ENCODE measurements around the gene CITED2.
"Not testable (repeated sequence)": the region's sequence is repeated elsewhere in the genome, so short reads cannot be mapped to it uniquely, and the experiment has no call there.

Gene CITED2

DNA sequence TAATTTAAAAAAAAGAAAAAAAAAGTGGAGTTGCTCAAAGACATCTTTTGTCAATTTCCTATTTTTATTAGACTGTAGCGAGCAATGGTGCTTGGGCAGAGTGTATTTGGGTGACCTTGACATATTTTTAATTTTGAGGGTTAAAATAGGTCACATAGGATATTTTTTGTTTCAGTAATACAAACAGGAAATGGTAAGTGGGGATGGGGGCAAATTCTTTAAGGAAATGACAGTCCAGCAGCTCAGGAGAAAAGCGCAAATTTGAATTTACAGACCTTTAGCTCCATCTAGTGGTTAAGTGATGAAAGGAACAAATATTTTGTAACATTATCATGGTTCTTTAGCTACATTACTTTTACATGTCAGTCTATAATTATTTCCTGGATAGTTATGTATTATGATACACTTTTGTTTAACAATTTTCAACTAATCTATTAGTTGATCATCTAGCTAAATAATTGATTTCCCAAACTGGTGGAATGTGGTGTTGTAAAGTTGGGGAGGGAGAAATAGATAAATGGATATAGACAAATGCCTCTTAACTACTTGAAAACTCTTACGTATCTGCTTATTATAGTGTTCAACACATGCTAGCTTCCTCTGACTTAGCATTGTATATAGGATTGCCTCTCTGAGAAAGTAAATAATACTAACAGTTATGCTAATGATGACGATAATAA, 10.0 kb downstream of the CITED2 start:
- DNase-seq = no peak

DNA sequence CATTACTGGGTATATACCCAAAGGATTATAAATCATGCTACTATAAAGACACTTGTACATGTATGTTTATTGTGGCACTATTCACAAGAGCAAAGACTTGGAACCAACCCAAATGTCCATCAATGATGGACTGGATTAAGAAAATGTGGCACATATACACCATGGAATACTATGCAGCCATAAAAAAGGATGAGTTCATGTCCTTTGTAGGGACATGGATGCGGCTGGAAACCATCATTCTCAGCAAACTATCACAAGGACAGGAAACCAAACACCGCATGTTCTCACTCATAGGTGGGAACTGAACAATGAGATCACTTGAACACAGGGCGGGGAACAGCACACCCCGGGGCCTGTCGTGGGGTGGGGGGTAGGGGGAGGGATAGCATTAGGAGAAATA, 10.7 kb downstream of the CITED2 start:
- not testable (repeated sequence) for DNase-seq

DNA sequence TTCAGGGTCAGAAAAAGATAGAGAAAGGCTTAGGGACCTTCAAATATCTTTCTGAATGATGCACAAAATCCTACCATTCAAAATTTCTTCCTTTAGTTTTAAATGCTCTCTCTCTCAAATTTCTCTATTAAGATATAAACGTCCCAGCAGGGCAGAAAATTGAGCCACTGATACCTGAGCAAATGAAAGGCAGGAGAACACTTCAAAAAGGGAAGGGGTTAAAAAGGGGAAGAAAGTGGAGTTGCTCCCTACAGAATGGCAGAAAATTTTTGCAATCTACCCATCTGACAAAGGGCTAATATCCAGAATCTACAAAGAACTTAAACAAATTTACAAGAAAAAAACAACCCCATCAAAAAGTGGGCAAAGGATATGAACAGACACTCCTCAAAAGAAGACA, 11.3 kb downstream of the CITED2 start:
- DNase-seq = not testable (repeated sequence)

GRCh38 chr6:139361211-139361610, 13.2 kb downstream of the CITED2 start:
- DNase-seq = no peak

GRCh38 chr6:139356924-139357323, 17.5 kb downstream of the CITED2 start:
- DNase-seq = no peak

- DNase-seq = no peak
These were observed 18.5 kb downstream of the CITED2 start for GRCh38 chr6:139355777-139356445.

- no peak for DNase-seq
These were observed 19.3 kb downstream of the CITED2 start for GRCh38 chr6:139355172-139355571.

DNA sequence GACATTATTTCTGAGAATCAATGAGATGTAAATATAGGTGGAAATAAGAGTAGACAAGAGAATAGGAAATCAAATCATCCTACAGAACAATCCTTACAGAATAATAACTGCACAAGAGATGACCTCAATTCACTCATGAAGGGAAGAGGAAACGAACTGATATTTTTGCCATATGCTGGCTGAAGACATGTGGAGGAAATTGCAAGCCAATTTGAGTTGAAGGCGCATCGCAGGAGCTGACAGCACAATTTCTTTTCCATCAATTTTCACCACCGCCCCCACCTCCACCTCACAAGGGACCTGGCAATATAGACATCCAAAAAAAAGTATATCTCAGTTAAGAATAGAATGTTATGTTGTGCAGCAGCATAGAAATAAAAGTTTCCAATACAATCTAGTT, 20.3 kb downstream of the CITED2 start:
- no peak for DNase-seq

DNA sequence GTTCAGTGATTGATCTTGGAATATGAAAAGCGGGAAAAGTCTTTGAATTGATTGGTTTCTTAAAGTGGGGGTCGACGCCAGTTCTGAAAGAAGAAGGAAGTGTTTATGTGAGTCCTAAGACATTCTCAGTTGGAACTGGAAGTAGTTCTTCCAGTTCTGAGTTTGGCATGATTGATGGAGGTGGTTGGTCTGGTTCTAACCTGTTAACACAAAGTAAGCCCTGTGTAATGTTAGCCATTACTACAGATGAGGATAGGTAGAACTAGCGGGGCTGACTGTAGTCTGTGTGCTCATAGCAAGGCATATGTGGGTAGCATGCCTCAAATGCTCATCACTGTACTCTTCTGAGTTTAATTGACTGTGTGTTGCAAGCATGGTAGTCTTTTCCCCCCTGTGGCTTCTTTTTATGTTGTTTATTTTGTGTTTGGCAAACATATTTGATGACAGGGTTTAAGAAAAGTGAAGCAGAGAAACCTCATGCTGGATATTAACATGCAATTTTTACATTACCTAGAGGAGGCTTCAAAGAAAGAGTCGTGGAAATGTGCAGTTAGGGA, 24.9 kb downstream of the CITED2 start:
- no peak for DNase-seq

- DNase-seq = no peak
These were observed 28.1 kb downstream of the CITED2 start for GRCh38 chr6:139346392-139346791.

- no peak for DNase-seq
These were observed 30.1 kb downstream of the CITED2 start for GRCh38 chr6:139344186-139344963.

DNA sequence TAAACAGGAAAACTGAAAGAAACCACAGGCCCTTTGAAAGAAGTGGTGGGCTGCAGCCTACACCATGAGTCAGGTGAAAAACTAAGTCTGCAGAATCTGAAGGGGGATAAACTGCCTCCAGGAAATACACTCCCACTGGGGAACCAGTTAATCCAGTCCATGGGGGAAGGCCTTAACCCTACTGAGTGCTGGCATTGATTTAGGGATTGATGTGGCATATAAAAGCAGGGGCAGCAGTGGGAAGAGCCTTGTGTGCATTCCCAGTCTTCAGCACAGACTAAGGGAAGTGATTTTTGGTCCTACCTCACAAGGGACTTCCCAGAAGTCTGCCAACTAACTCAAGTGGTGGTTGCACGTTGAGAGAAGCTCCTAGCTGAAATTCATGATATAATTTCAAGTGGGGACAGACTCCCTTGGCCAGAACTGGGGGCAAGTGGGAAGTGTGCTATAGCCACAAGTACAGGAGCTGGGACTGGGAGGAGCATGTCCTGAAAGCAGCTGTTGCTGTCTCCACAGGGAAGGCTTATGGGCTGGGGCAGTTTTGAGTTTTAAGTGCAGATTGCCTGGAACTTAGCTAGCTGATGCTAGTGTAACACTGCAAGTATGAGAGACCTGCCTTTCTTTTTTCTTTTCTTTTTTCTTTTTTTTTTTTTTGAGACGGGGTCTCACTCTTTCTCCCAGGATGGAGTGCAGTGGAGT, 31.2 kb downstream of the CITED2 start:
- DNase-seq = no peak

- no peak for DNase-seq
These were observed 33.4 kb downstream of the CITED2 start for GRCh38 chr6:139341060-139341459.

DNA sequence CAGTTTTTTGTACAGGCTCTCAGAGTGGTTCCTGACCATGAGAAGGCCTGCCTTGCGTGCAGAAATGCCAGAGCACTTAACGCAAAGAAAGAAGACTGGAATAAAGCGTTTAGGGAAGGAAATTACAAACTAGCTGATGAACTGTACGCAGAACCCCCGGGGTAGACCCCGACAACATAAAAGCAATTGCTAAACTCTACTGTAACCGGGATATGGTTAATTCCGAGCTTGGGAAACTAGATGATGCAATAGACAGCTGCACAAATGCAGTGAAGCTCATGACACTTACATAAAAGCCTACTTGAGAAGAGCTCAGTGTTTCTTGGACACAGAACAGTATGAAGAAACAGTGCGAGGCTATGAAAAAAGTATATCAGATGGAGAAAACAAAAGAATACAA, 35.7 kb downstream of the CITED2 start:
- DNase-seq = no peak

- no peak for DNase-seq
These were observed 36.6 kb downstream of the CITED2 start for GRCh38 chr6:139337830-139338229.

GRCh38 chr6:139337001-139337400, 37.4 kb downstream of the CITED2 start:
- no peak for DNase-seq

- DNase-seq = peak; percentile 5
These were observed 38.0 kb downstream of the CITED2 start for GRCh38 chr6:139336488-139336887.

GRCh38 chr6:139335447-139336210, 38.8 kb downstream of the CITED2 start:
- DNase-seq = no peak

GRCh38 chr6:139334806-139335446, 39.5 kb downstream of the CITED2 start:
- no peak for DNase-seq

- DNase-seq = no peak
These were observed 43.5 kb downstream of the CITED2 start for GRCh38 chr6:139330826-139331500.

GRCh38 chr6:139330306-139330705, 44.1 kb downstream of the CITED2 start:
- DNase-seq = no peak

All from NCI-H1092 (cell line).